ENCODE results near the gene PCBD2. TPM values are rescaled to one million over a fixed set of nuclear protein-coding genes. Genes with fewer than 3 reads are reported as not detected.
"Not testable (repeated sequence)": the region's sequence is repeated elsewhere in the genome, so short reads cannot be mapped to it uniquely, and the experiment has no call there.

The PCBD2 gene
- total RNA-seq, 1 donor from 2014 or later: 5.6 TPM

- no peak for TF ChIP-seq CTCF (conservative IDR thresholded peaks at IDR 0.05; ENCODE audit: low read depth, low read length)
- no peak overlapping the region for H3K4me3 ChIP-seq (ENCODE audit: low read depth, low read length)
- DNase-seq (ENCODE audit: low read depth): no peak
These were observed 27.8 kb upstream of the PCBD2 start for GRCh38 chr5:134877159-134877558.

GRCh38 chr5:134878403-134878802, 26.5 kb upstream of the PCBD2 start:
- no peak overlapping the region for H3K4me3 ChIP-seq (ENCODE audit: low read depth, low read length)
- TF ChIP-seq CTCF (conservative IDR thresholded peaks at IDR 0.05; ENCODE audit: low read depth, low read length): no peak
- DNase-seq (ENCODE audit: low read depth): no peak

GRCh38 chr5:134879456-134879855, 25.5 kb upstream of the PCBD2 start:
- TF ChIP-seq CTCF (conservative IDR thresholded peaks at IDR 0.05; ENCODE audit: low read depth, low read length): no peak
- DNase-seq (ENCODE audit: low read depth): no peak

GRCh38 chr5:134880937-134881336, 24.0 kb upstream of the PCBD2 start:
- H3K4me3 ChIP-seq (ENCODE audit: low read depth, low read length); DNase-seq (ENCODE audit: low read depth): not testable (repeated sequence)

More at GRCh38 chr5:134879456-134879855, 25.5 kb upstream of the PCBD2 start:
- no peak overlapping the region for H3K4me3 ChIP-seq (ENCODE audit: low read depth, low read length)

- not testable (repeated sequence) for DNase-seq (ENCODE audit: low read depth); H3K4me3 ChIP-seq (ENCODE audit: low read depth, low read length)
These were observed 23.2 kb upstream of the PCBD2 start for GRCh38 chr5:134881711-134882110.

GRCh38 chr5:134887593-134888159, 17.3 kb upstream of the PCBD2 start:
- DNase-seq (ENCODE audit: low read depth): no peak
- H3K4me3 ChIP-seq (ENCODE audit: low read depth, low read length): no peak overlapping the region
- TF ChIP-seq CTCF (conservative IDR thresholded peaks at IDR 0.05; ENCODE audit: low read depth, low read length): no peak

GRCh38 chr5:134889335-134889734, 15.6 kb upstream of the PCBD2 start:
- DNase-seq (ENCODE audit: low read depth): no peak
- no peak for TF ChIP-seq CTCF (conservative IDR thresholded peaks at IDR 0.05; ENCODE audit: low read depth, low read length)
- H3K4me3 ChIP-seq (ENCODE audit: low read depth, low read length): no peak overlapping the region

GRCh38 chr5:134891473-134891872, 13.5 kb upstream of the PCBD2 start:
- no peak for TF ChIP-seq CTCF (conservative IDR thresholded peaks at IDR 0.05; ENCODE audit: low read depth, low read length)
- no peak overlapping the region for H3K4me3 ChIP-seq (ENCODE audit: low read depth, low read length)
- DNase-seq (ENCODE audit: low read depth): no peak

Data from epithelial cell of proximal tubule (primary cell).